CD4-positive, alpha-beta memory T cell (primary cell): Measurements from ENCODE around the gene UBR7. TPM values are rescaled to one million over a fixed set of nuclear protein-coding genes. Genes with fewer than 3 reads are reported as not detected.

ENCODE experiments used
- CTCF ChIA-PET: fragments of 350-600 bp; sonication (Branson Sonifier 250); formaldehyde crosslinking; loops from one replicate; lab custom pipeline; 2021; ENCODE audit warnings: inconsistent platforms; ENCODE audit not compliant: partially characterized antibody; lab: Charles Lee
- POLR2A ChIA-PET: fragments of 350-600 bp; sonication (Branson Sonifier 250); formaldehyde crosslinking; loops from one replicate; lab custom pipeline; 2021; ENCODE audit not compliant: partially characterized antibody; lab: Charles Lee
- DNase-seq, 5 donors: peaks; one replicate each; pipeline versions ENCODE4 v3.0.0 to v3.0.0-alpha.2; 2020 to 2022; ENCODE audit warnings: mixed read lengths in 1 of 5
- H3K27ac ChIP-seq: one replicate; pipeline ENCODE4 v1.7.0; 2013; ENCODE audit warnings: low read depth, low read length
- H3K27me3 ChIP-seq: 2 replicates; pipeline ENCODE4 v1.7.0; 2013; ENCODE audit warnings: mild to moderate bottlenecking, low read length, moderate library complexity; ENCODE audit not compliant: insufficient read depth
- H3K36me3 ChIP-seq: 2 replicates; pipeline ENCODE4 v1.7.0; 2013; ENCODE audit warnings: mild to moderate bottlenecking, low read length, moderate library complexity; ENCODE audit not compliant: insufficient read depth
- H3K4me1 ChIP-seq: 2 replicates; pipeline ENCODE4 v1.7.0; 2013; ENCODE audit warnings: mild to moderate bottlenecking, low read length, moderate library complexity; ENCODE audit not compliant: insufficient read depth
- H3K4me3 ChIP-seq, 2 donors: one replicate each; pipeline ENCODE4 v1.7.0; 2013; ENCODE audit warnings: low read length in 2 of 2, mild to moderate bottlenecking in 1 of 2
- H3K9me3 ChIP-seq, 2 donors: one replicate each; pipeline ENCODE4 v1.7.0; 2013; ENCODE audit warnings: low read length in 2 of 2, control low read depth in 1 of 2; ENCODE audit not compliant: control insufficient read depth in 1 of 2
- H3K27ac Mint-ChIP-seq, 7 donors: one replicate each; pipeline ENCODE4 v1.8.0; 2020 to 2021; ENCODE audit warnings: mixed read lengths in 7 of 7, mild to moderate bottlenecking in 6 of 7, inconsistent platforms in 3 of 7, moderate library complexity in 3 of 7
- H3K27me3 Mint-ChIP-seq, 2 donors: one replicate each; pipeline ENCODE4 v1.8.0; 2020 to 2021; ENCODE audit warnings: mixed read lengths in 2 of 2
- H3K36me3 Mint-ChIP-seq, 2 donors: one replicate each; pipeline ENCODE4 v1.8.0; 2020 to 2021; ENCODE audit warnings: mixed read lengths in 2 of 2, inconsistent platforms in 1 of 2, mild to moderate bottlenecking in 1 of 2
- H3K4me1 Mint-ChIP-seq, 4 donors: one replicate each; pipeline ENCODE4 v1.8.0; 2020 to 2021; ENCODE audit warnings: mixed read lengths in 4 of 4, mild to moderate bottlenecking in 1 of 4
- H3K4me3 Mint-ChIP-seq, 8 donors: one replicate each; pipeline ENCODE4 v1.8.0; 2020 to 2021; ENCODE audit warnings: mixed read lengths in 8 of 8, mild to moderate bottlenecking in 7 of 8, moderate library complexity in 6 of 8, inconsistent platforms in 3 of 8
- H3K9me3 Mint-ChIP-seq, 8 donors: one replicate each; pipeline ENCODE4 v1.8.0; 2020 to 2021; ENCODE audit warnings: mixed read lengths in 8 of 8, mild to moderate bottlenecking in 5 of 8, inconsistent platforms in 3 of 8, moderate library complexity in 1 of 8
- intact Hi-C: fragments of 100-400 bp; cut with micrococcal nuclease; formaldehyde crosslinking; loops from one replicate; pipeline ENCODE4 v1.15.1; 2023
- polyA plus RNA-seq, 2 donors: library from polyadenylated mRNA; unstranded; fragments of 300-500 nt; fragmentation: Illumina TruSeq; gene quantifications; one replicate each; pipeline ENCODE4 v1.2.3, GENCODE V29; 2021
- total RNA-seq, 2 experiments: library from RNA; stranded (reverse); gene quantifications; one replicate each; pipeline ENCODE4 v1.2.3, GENCODE V29; 2021

The UBR7 gene
- total and polyA plus RNA-seq, 4 experiments from 2014 or later: 17.5 to 47.8 (median 23.1) TPM

DNA sequence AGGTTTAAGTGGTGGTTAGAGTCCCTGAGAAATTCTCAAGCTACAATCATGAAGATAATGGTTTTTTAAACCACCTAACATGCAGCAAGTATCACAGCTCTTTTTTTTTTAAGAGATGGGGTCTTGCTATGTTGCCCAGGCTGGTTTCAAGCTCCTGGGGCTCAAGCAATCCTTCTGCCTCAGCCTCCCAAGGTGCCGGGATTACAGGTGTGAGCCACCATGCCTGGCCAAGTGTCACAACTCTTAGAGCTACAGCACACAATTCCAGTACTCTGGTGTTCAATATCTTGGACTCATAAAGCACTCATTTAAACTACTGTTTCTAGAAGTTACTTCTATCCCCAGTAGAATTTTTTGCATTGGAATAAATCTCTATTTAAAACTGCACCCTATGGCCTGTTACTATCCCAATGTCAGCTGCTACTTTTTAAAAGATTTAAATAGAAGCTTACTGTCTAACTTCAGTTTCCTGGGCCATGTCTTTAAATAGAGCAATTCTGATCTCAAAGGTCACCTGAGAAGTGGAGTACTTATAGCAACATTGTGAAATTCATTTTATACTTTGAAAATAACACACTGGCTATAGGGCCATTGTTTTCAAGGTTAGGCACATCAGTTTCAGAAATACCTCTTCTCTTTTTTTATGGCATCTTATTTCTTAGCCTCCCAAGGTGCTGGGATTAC is 11.6 kb upstream of the UBR7 start:
- H3K27ac Mint-ChIP-seq: no peak overlapping the region
- POLR2A ChIA-PET: interaction anchor here (0.6 to 1.5 kb wide), 2 partner anchors 11 to 38 kb away, joined by 3 to 7 read pairs; partner anchors contain the start of genes GON7 and UBR7
- intact Hi-C loops: no loop called here
- no peak overlapping the region for H3K27ac ChIP-seq
- no peaks in the 10 kb centered on the region for H3K9me3 ChIP-seq
- H3K4me1 Mint-ChIP-seq: peaks cover 0 to 4% (median 1%) of the 10 kb centered on the region in 4 donors
- no peak overlapping the region for H3K4me3 Mint-ChIP-seq
- no peaks in the 10 kb centered on the region for H3K27me3 Mint-ChIP-seq
- no peak for DNase-seq
- H3K27me3 ChIP-seq: no peaks in the 10 kb centered on the region
- H3K36me3 Mint-ChIP-seq: no peaks in the 10 kb centered on the region
- no peaks in the 10 kb centered on the region for H3K36me3 ChIP-seq
- H3K4me1 ChIP-seq: no peaks in the 10 kb centered on the region
- CTCF ChIA-PET: interaction anchor here (0.9 to 1.6 kb wide), 4 partner anchors 9 to 17 kb away, joined by 3 to 6 read pairs (median 4); partner anchors contain the start of genes GON7, LYSET and UBR7
- H3K9me3 Mint-ChIP-seq: no peaks in the 10 kb centered on the region
- no peak overlapping the region for H3K4me3 ChIP-seq

DNA sequence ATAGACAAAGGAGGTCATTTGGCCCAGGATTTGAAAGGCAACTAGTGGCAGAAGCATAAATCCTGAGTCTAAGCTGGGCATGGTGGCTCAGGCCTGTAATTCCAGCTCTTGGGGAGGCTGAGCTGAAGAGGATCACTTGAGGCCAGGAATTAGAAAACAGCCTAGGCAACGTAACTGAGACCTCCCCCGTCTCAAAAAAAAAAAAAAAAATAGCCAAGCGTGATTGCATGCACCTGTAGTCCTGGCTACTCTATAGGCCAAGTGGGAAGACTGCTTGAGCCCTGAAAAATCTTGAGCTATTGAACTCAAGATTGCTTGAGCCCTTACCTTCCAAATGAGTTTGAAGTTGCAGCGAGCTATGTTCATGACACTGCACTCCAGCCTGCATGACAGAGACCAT is 8.0 kb upstream of the UBR7 start:
- intact Hi-C loops: no loop called here
- peak overlapping the region in 1 of 7 donors; percentile 29 for H3K27ac Mint-ChIP-seq

DNA sequence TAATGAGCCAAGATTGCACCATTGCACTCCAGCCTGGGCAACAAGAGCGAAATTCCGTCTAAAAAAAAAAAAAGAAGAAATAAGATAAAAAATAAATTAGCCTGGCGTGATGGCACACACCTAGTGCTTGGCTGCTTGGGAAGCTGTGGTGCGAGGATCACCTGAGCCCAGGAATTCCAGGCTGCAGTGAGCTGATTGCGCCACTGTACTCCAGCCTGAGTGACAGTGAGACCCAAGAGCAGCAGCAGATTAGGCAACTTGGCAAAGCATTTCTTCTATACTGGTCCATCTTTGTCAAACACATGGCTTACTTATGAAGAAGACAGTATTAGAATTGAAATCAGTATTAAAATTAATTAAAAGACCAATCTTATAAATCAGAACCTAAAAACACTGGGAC is 6.5 kb upstream of the UBR7 start:
- H3K4me3 Mint-ChIP-seq: no peak overlapping the region

More for the DNA sequence above, 8.0 kb upstream of the UBR7 start:
- no peak for DNase-seq
- Histone ChIP-seq H3K27ac (no peak overlapping the region), H3K9me3 (no peaks in the 10 kb centered on the region), H3K4me3 (no peak overlapping the region), H3K27me3 (no peaks in the 10 kb centered on the region), H3K4me1 (no peaks in the 10 kb centered on the region), H3K36me3 (no peaks in the 10 kb centered on the region)
- H3K36me3 Mint-ChIP-seq: peaks cover 0 to 5% of the 10 kb centered on the region in 2 donors
- ChIA-PET POLR2A (interaction anchor here (0.7 to 1.4 kb wide), 3 partner anchors 12 to 15 kb away, joined by 3 read pairs; partner anchors contain the start of genes LYSET and MOAP1), CTCF (interaction anchor here (1.3 to 1.4 kb wide), 2 partner anchors 10 to 14 kb away, joined by 4 read pairs; partner anchors contain the start of genes LYSET and MOAP1)
- H3K27me3 Mint-ChIP-seq: no peaks in the 10 kb centered on the region
- H3K4me1 Mint-ChIP-seq: peaks cover 0 to 5% (median under 1%) of the 10 kb centered on the region in 4 donors
- no peak overlapping the region for H3K4me3 Mint-ChIP-seq
- no peaks in the 10 kb centered on the region for H3K9me3 Mint-ChIP-seq

GRCh38 chr14:93201155-93201704 is 5.8 kb upstream of the UBR7 start:
- H3K27me3 ChIP-seq: no peaks in the 10 kb centered on the region
- peak overlapping the region in 1 of 7 donors; percentile 47 for H3K27ac Mint-ChIP-seq
- H3K27me3 Mint-ChIP-seq: no peaks in the 10 kb centered on the region
- POLR2A ChIA-PET: no interaction called here
- no peak overlapping the region for H3K4me3 Mint-ChIP-seq
- intact Hi-C loops: no loop called here
- no peak overlapping the region for H3K27ac ChIP-seq
- CTCF ChIA-PET: no interaction called here
- no peak for DNase-seq
- H3K4me3 ChIP-seq: no peak overlapping the region
- H3K9me3 ChIP-seq: no peaks in the 10 kb centered on the region
- no peaks in the 10 kb centered on the region for H3K9me3 Mint-ChIP-seq
- peaks cover 19% of the 10 kb centered on the region for H3K4me1 ChIP-seq
- H3K4me1 Mint-ChIP-seq: peaks cover 14 to 27% (median 19%) of the 10 kb centered on the region in 4 donors
- H3K36me3 ChIP-seq: no peaks in the 10 kb centered on the region
- H3K36me3 Mint-ChIP-seq: peaks cover 0 to 10% of the 10 kb centered on the region in 2 donors

More for the DNA sequence above, 6.5 kb upstream of the UBR7 start:
- no peak overlapping the region for H3K4me3 ChIP-seq
- H3K27ac ChIP-seq: no peak overlapping the region
- no peaks in the 10 kb centered on the region for H3K27me3 ChIP-seq
- Mint-ChIP-seq H3K36me3 (peaks cover 0 to 6% of the 10 kb centered on the region in 2 donors), H3K27me3 (no peaks in the 10 kb centered on the region), H3K4me1 (peaks cover 10 to 20% (median 13%) of the 10 kb centered on the region in 4 donors), H3K9me3 (no peaks in the 10 kb centered on the region), H3K27ac (no peak overlapping the region)
- ChIA-PET POLR2A (interaction anchor here (1.4 kb wide), 1 partner anchor 17 kb away, joined by 3 read pairs; no protein-coding TSS in a partner anchor), CTCF (no interaction called here)
- DNase-seq: no peak
- no peaks in the 10 kb centered on the region for H3K9me3 ChIP-seq
- intact Hi-C loops: no loop called here
- no peaks in the 10 kb centered on the region for H3K36me3 ChIP-seq
- peaks cover 13% of the 10 kb centered on the region for H3K4me1 ChIP-seq

DNA sequence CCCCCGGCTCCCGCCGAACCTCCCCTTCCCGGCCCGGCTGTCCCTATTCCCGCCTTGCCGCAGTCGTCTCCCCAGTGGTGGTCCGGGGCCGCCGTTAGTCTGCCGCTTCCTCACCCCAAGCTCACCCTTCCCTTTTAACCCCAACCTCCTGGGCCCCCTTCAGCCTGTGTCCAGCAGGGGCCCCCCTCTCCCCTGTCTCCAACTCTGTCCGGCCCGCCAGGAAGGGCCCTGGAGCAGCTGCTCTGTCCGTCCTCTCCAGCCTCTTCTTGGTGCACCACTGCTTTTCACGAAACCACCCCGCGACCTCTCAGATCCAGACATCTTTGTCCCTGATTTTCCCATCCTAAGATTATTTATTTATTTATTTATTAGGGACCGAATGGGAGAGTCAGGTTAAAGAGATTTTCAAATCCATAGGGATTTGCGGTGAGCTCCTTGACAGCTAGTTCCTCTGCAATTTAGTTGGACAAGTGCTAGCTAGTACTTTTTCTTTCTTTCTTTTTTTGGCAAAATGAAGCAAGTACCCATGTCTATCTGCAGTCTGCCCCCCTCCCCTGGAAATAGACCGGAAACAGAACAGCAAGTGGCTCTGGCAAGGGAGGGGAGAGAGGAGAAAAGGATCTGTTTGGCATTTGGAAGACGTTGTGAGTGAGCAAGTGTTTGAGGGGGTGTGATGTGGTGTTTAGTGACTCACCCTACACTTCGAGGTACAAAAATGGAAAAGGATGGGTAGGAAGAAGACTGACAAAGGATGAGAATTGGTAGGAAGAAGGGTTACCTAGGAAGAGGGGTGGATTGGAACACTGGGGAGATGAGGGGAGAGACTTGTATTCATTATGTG is 632 bp downstream of the UBR7 start:
- H3K36me3 Mint-ChIP-seq: peaks cover 5 to 28% of the 10 kb centered on the region in 2 donors
- H3K27ac Mint-ChIP-seq: peak overlapping the region; percentile 68 to 96 (median 88)
- peak in 2 of 5 donors; percentile 19 to 53 for DNase-seq
- peaks cover 42% of the 10 kb centered on the region for H3K4me1 ChIP-seq
- peak overlapping the region; percentile 73 to 99 for H3K4me3 ChIP-seq
- H3K9me3 ChIP-seq: no peaks in the 10 kb centered on the region
- no peaks in the 10 kb centered on the region for H3K27me3 Mint-ChIP-seq
- H3K27me3 ChIP-seq: no peaks in the 10 kb centered on the region
- no peaks in the 10 kb centered on the region for H3K9me3 Mint-ChIP-seq
- H3K27ac ChIP-seq: peak overlapping the region; percentile 77
- peaks cover 13% of the 10 kb centered on the region for H3K36me3 ChIP-seq
- peaks cover 26 to 50% (median 38%) of the 10 kb centered on the region in 4 donors for H3K4me1 Mint-ChIP-seq
- peak overlapping the region; percentile 89 to 99 (median 97) for H3K4me3 Mint-ChIP-seq
- ChIA-PET CTCF (interaction anchor here (0.9 to 5.4 kb wide), 9 partner anchors 11 to 688 kb away, joined by 3 to 41 read pairs (median 6); partner anchors contain the start of genes LYSET and MOAP1), POLR2A (interaction anchor here (1.0 to 5.7 kb wide), 6 partner anchors 13 to 94 kb away, joined by 3 to 85 read pairs (median 6); partner anchors contain the start of genes ITPK1, LYSET and MOAP1)
- intact Hi-C loops: loop anchor here (1.0 to 2.0 kb wide), 2 partner anchors 22 to 125 kb away; partner anchors contain the start of genes BTBD7 and LYSET

GRCh38 chr14:93212432-93212831 is 5.4 kb downstream of the UBR7 start:
- H3K36me3 Mint-ChIP-seq: peaks cover 20 to 47% of the 10 kb centered on the region in 2 donors
- DNase-seq: no peak
- no peaks in the 10 kb centered on the region for H3K27me3 Mint-ChIP-seq
- H3K36me3 ChIP-seq: peaks cover 22% of the 10 kb centered on the region
- no peak overlapping the region for H3K4me3 ChIP-seq
- H3K27ac ChIP-seq: no peak overlapping the region
- H3K27me3 ChIP-seq: no peaks in the 10 kb centered on the region
- intact Hi-C loops: no loop called here
- no peaks in the 10 kb centered on the region for H3K9me3 Mint-ChIP-seq
- POLR2A ChIA-PET: no interaction called here
- no peak overlapping the region for H3K27ac Mint-ChIP-seq
- H3K4me1 Mint-ChIP-seq: peaks cover 9 to 21% (median 17%) of the 10 kb centered on the region in 4 donors
- H3K4me3 Mint-ChIP-seq: no peak overlapping the region
- H3K9me3 ChIP-seq: no peaks in the 10 kb centered on the region
- CTCF ChIA-PET: interaction anchor here (1.2 to 1.3 kb wide), 2 partner anchors 27 to 99 kb away, joined by 3 read pairs; partner anchors contain the start of gene LYSET
- H3K4me1 ChIP-seq: peaks cover 21% of the 10 kb centered on the region
